ENCODE data around the gene MSMB. TPM values are rescaled to one million over a fixed set of nuclear protein-coding genes. Genes with fewer than 3 reads are reported as not detected.
"Not testable (repeated sequence)": the region's sequence is repeated elsewhere in the genome, so short reads cannot be mapped to it uniquely, and the experiment has no call there.

Gene MSMB
- total RNA-seq, 1 donor from 2014 or later = not detected

GRCh38 chr10:46074196-46074946 lies 28.3 kb upstream of the MSMB start:
- intact Hi-C loops (cut with DNase I) = no loop called here
- no peak for ATAC-seq (ENCODE audit: poor library complexity)

GRCh38 chr10:46073564-46073963 lies 27.5 kb upstream of the MSMB start:
- no peak for ATAC-seq (ENCODE audit: poor library complexity)
- intact Hi-C loops (cut with DNase I) = no loop called here

More at GRCh38 chr10:46074196-46074946, 28.3 kb upstream of the MSMB start:
- DNase-seq = no peak

GRCh38 chr10:46070749-46071148 lies 24.7 kb upstream of the MSMB start:
- no peak for ATAC-seq (ENCODE audit: poor library complexity)
- intact Hi-C loops (cut with DNase I) = no loop called here
- DNase-seq = no peak

More at GRCh38 chr10:46073564-46073963, 27.5 kb upstream of the MSMB start:
- DNase-seq = no peak

- ATAC-seq (ENCODE audit: poor library complexity) = no peak
- DNase-seq = no peak
- intact Hi-C loops (cut with DNase I) = no loop called here
Observed at GRCh38 chr10:46069771-46070463, 23.8 kb upstream of the MSMB start.

GRCh38 chr10:46068905-46069304 lies 22.8 kb upstream of the MSMB start:
- DNase-seq (no peak), ATAC-seq (ENCODE audit: poor library complexity) (no peak)
- intact Hi-C loops (cut with DNase I) = no loop called here

GRCh38 chr10:46068117-46068516 lies 22.0 kb upstream of the MSMB start:
- no peak for DNase-seq
- intact Hi-C loops (cut with DNase I) = no loop called here
- no peak for ATAC-seq (ENCODE audit: poor library complexity)

GRCh38 chr10:46064269-46064817 lies 18.3 kb upstream of the MSMB start:
- intact Hi-C loops (cut with DNase I) = no loop called here
- no peak for DNase-seq
- ATAC-seq (ENCODE audit: poor library complexity) = no peak

- intact Hi-C loops (cut with DNase I) = no loop called here
- no peak for ATAC-seq (ENCODE audit: poor library complexity)
Observed at GRCh38 chr10:46062723-46063428, 16.8 kb upstream of the MSMB start.

GRCh38 chr10:46060706-46061105 lies 14.6 kb upstream of the MSMB start:
- DNase-seq (no peak), ATAC-seq (ENCODE audit: poor library complexity) (no peak)
- intact Hi-C loops (cut with DNase I) = no loop called here

More at GRCh38 chr10:46062723-46063428, 16.8 kb upstream of the MSMB start:
- DNase-seq = no peak

- ATAC-seq (ENCODE audit: poor library complexity); DNase-seq; intact Hi-C loops (cut with DNase I): not testable (repeated sequence)
Observed at GRCh38 chr10:46057927-46058326, 11.9 kb upstream of the MSMB start.

GRCh38 chr10:46057038-46057437 lies 11.0 kb upstream of the MSMB start:
- no peak for DNase-seq
- ATAC-seq (ENCODE audit: poor library complexity) = no peak
- intact Hi-C loops (cut with DNase I) = no loop called here

GRCh38 chr10:46055771-46056170 lies 9.7 kb upstream of the MSMB start:
- no peak for ATAC-seq (ENCODE audit: poor library complexity)

GRCh38 chr10:46053534-46054434 lies 7.7 kb upstream of the MSMB start:
- DNase-seq (no peak), ATAC-seq (ENCODE audit: poor library complexity) (no peak)
- intact Hi-C loops (cut with DNase I) = no loop called here

More at GRCh38 chr10:46055771-46056170, 9.7 kb upstream of the MSMB start:
- intact Hi-C loops (cut with DNase I) = no loop called here
- DNase-seq = no peak

- intact Hi-C loops (cut with DNase I) = no loop called here
- DNase-seq (no peak), ATAC-seq (ENCODE audit: poor library complexity) (no peak)
Observed at GRCh38 chr10:46052791-46053375, 6.8 kb upstream of the MSMB start.

- DNase-seq (no peak), ATAC-seq (ENCODE audit: poor library complexity) (no peak)
- intact Hi-C loops (cut with DNase I) = no loop called here
Observed at GRCh38 chr10:46052057-46052790, 6.2 kb upstream of the MSMB start.

- DNase-seq = no peak
- intact Hi-C loops (cut with DNase I) = no loop called here
- no peak for ATAC-seq (ENCODE audit: poor library complexity)
Observed at GRCh38 chr10:46050941-46051623, 5.0 kb upstream of the MSMB start.

GRCh38 chr10:46049497-46049831 lies 3.4 kb upstream of the MSMB start:
- DNase-seq; ATAC-seq (ENCODE audit: poor library complexity); intact Hi-C loops (cut with DNase I): not testable (repeated sequence)

All from Right ventricle myocardium superior (tissue), 1 donor.